ENCODE measurements around the gene ACSBG1.

ACSBG1 gene

GRCh38 chr15:78213956-78214355 is 20.4 kb downstream of the ACSBG1 start:
- POLR2A ChIA-PET, result no interaction called here
- TF ChIP-seq ELF4 (IDR thresholded peaks at IDR 0.05) (no peak), BHLHE40 (IDR thresholded peaks at IDR 0.05; ENCODE audit: borderline replicate concordance) (no peak), HDGF (IDR thresholded peaks at IDR 0.05; ENCODE audit: borderline replicate concordance) (no peak), NFRKB (IDR thresholded peaks at IDR 0.05) (no peak), CTBP1 (IDR thresholded peaks at IDR 0.05; ENCODE audit: borderline replicate concordance) (no peak), FOXK2 (IDR thresholded peaks at IDR 0.05) (no peak), LEF1 (IDR thresholded peaks at IDR 0.05; ENCODE audit: borderline replicate concordance) (no peak), PKNOX1 (IDR thresholded peaks at IDR 0.05) (no peak), ARNT (IDR thresholded peaks at IDR 0.05) (no peak), FOXM1 (IDR thresholded peaks at IDR 0.05; ENCODE audit: borderline replicate concordance) (no peak)
- DNase-seq (ENCODE audit: extremely low spot score), result no peak
- CTCF ChIA-PET, result interaction anchor here (1.5 kb wide), 1 partner anchor 18 kb away, joined by 6 read pairs; no protein-coding TSS in a partner anchor

- TF ChIP-seq FOXK2 (IDR thresholded peaks at IDR 0.05) (no peak), L3MBTL2 (conservative IDR thresholded peaks at IDR 0.05) (no peak), SP1 (IDR thresholded peaks at IDR 0.05) (no peak), BHLHE40 (IDR thresholded peaks at IDR 0.05; ENCODE audit: borderline replicate concordance) (no peak), LEF1 (IDR thresholded peaks at IDR 0.05; ENCODE audit: borderline replicate concordance) (no peak), TARDBP (IDR thresholded peaks at IDR 0.05) (no peak), ARNT (IDR thresholded peaks at IDR 0.05) (no peak), ELF4 (IDR thresholded peaks at IDR 0.05) (no peak), FOXA1 (IDR thresholded peaks at IDR 0.05) (no peak), PKNOX1 (IDR thresholded peaks at IDR 0.05) (no peak), CTBP1 (IDR thresholded peaks at IDR 0.05; ENCODE audit: borderline replicate concordance) (no peak), NFRKB (IDR thresholded peaks at IDR 0.05) (no peak), SUZ12 (IDR thresholded peaks at IDR 0.05) (no peak), FOXM1 (IDR thresholded peaks at IDR 0.05; ENCODE audit: borderline replicate concordance) (no peak)
- ChIA-PET CTCF (interaction anchor here (0.5 to 1.5 kb wide), 2 partner anchors 18 to 93 kb away, joined by 3 to 6 read pairs; no protein-coding TSS in a partner anchor), POLR2A (no interaction called here)
- no peak for DNase-seq (ENCODE audit: extremely low spot score)
Measured at GRCh38 chr15:78213425-78213750, 21.0 kb downstream of the ACSBG1 start.

- ChIA-PET CTCF (interaction anchor here (0.5 to 1.5 kb wide), 3 partner anchors 17 to 93 kb away, joined by 3 to 14 read pairs (median 3); no protein-coding TSS in a partner anchor), POLR2A (interaction anchor here (0.9 to 1.6 kb wide), 3 partner anchors 14 to 225 kb away, joined by 3 to 4 read pairs (median 3); partner anchors contain the start of genes IREB2 and SKIC8)
- DNase-seq (ENCODE audit: extremely low spot score), result peak; percentile 62
- TF ChIP-seq PKNOX1 (IDR thresholded peaks at IDR 0.05), result peak; percentile 86
- no peak for TF ChIP-seq SUZ12 (IDR thresholded peaks at IDR 0.05)
Measured at GRCh38 chr15:78212546-78213424, 21.6 kb downstream of the ACSBG1 start.

- CTCF ChIA-PET, result interaction anchor here (0.8 to 1.5 kb wide), 3 partner anchors 17 to 32 kb away, joined by 3 to 14 read pairs (median 3); no protein-coding TSS in a partner anchor
- TF ChIP-seq SUZ12 (IDR thresholded peaks at IDR 0.05) (no peak), ELF4 (IDR thresholded peaks at IDR 0.05) (no peak), CTBP1 (IDR thresholded peaks at IDR 0.05; ENCODE audit: borderline replicate concordance) (no peak), BHLHE40 (IDR thresholded peaks at IDR 0.05; ENCODE audit: borderline replicate concordance) (no peak), ZNF384 (IDR thresholded peaks at IDR 0.05) (no peak), ARNT (IDR thresholded peaks at IDR 0.05) (no peak), LEF1 (IDR thresholded peaks at IDR 0.05; ENCODE audit: borderline replicate concordance) (no peak)
- POLR2A ChIA-PET, result interaction anchor here (0.9 to 1.6 kb wide), 3 partner anchors 13 to 226 kb away, joined by 3 to 4 read pairs (median 3); partner anchors contain the start of genes IREB2 and SKIC8
Measured at GRCh38 chr15:78212008-78212407, 22.4 kb downstream of the ACSBG1 start.

GRCh38 chr15:78211189-78211921 is 23.0 kb downstream of the ACSBG1 start:
- no peak for DNase-seq (ENCODE audit: extremely low spot score)
- ChIA-PET POLR2A (interaction anchor here (1.4 to 1.6 kb wide), 2 partner anchors 13 to 88 kb away, joined by 3 to 4 read pairs; partner anchors contain the start of gene SKIC8), CTCF (interaction anchor here (0.8 to 1.5 kb wide), 3 partner anchors 16 to 31 kb away, joined by 3 to 14 read pairs (median 3); no protein-coding TSS in a partner anchor)
- TF ChIP-seq NFRKB (IDR thresholded peaks at IDR 0.05), result no peak
- peak; percentile 42; the same call in 1 of the 2 replicates for TF ChIP-seq PKNOX1 (IDR thresholded peaks at IDR 0.05)

More at GRCh38 chr15:78212008-78212407, 22.4 kb downstream of the ACSBG1 start:
- no peak for DNase-seq (ENCODE audit: extremely low spot score)

All from HEK293T (cell line).